GM21390 (cell line): ENCODE measurements around the gene UBE2E1.
"Not testable (repeated sequence)": the region's sequence is repeated elsewhere in the genome, so short reads cannot be mapped to it uniquely, and the experiment has no call there.

ENCODE experiments used
- ATAC-seq: cut with Tn5 transposase; IDR thresholded peaks from one replicate; pipeline ENCODE4 v1.9.1; 2021; ENCODE audit not compliant: unreplicated experiment

Gene UBE2E1

GRCh38 chr3:23845326-23846216 is 39.8 kb downstream of the UBE2E1 start:
- no peak for ATAC-seq

- ATAC-seq, result not testable (repeated sequence)
Observed at GRCh38 chr3:23849462-23849861, 43.7 kb downstream of the UBE2E1 start.

GRCh38 chr3:23856286-23856685 is 50.5 kb downstream of the UBE2E1 start:
- ATAC-seq, result no peak

GRCh38 chr3:23859012-23859743 is 53.4 kb downstream of the UBE2E1 start:
- no peak for ATAC-seq

- no peak for ATAC-seq
Observed at GRCh38 chr3:23859839-23860382, 54.2 kb downstream of the UBE2E1 start.

- no peak for ATAC-seq
Observed at GRCh38 chr3:23861689-23862088, 55.9 kb downstream of the UBE2E1 start.

- no peak for ATAC-seq
Observed at GRCh38 chr3:23863060-23863459, 57.3 kb downstream of the UBE2E1 start.

GRCh38 chr3:23864931-23865330 is 59.2 kb downstream of the UBE2E1 start:
- no peak for ATAC-seq

- ATAC-seq, result peak; percentile 80
Observed at GRCh38 chr3:23865595-23866396, 60.0 kb downstream of the UBE2E1 start.

GRCh38 chr3:23867400-23867799 is 61.6 kb downstream of the UBE2E1 start:
- ATAC-seq, result no peak

GRCh38 chr3:23867838-23868237 is 62.1 kb downstream of the UBE2E1 start:
- ATAC-seq, result no peak

GRCh38 chr3:23869977-23870662 is 64.4 kb downstream of the UBE2E1 start:
- ATAC-seq, result no peak

GRCh38 chr3:23870663-23871043 is 64.9 kb downstream of the UBE2E1 start:
- ATAC-seq, result not testable (repeated sequence)

GRCh38 chr3:23871361-23871760 is 65.6 kb downstream of the UBE2E1 start:
- ATAC-seq, result not testable (repeated sequence)

- no peak for ATAC-seq
Observed at GRCh38 chr3:23872330-23872729, 66.6 kb downstream of the UBE2E1 start.

GRCh38 chr3:23873941-23874340 is 68.2 kb downstream of the UBE2E1 start:
- no peak for ATAC-seq

GRCh38 chr3:23874359-23875112 is 68.8 kb downstream of the UBE2E1 start:
- ATAC-seq, result no peak

GRCh38 chr3:23875113-23875725 is 69.5 kb downstream of the UBE2E1 start:
- no peak for ATAC-seq

- no peak for ATAC-seq
Observed at GRCh38 chr3:23876923-23877322, 71.2 kb downstream of the UBE2E1 start.
